HepG2 (cell line): ENCODE data around the gene SMIM38. TPM values are rescaled to one million over a fixed set of nuclear protein-coding genes. Genes with fewer than 3 reads are reported as not detected.
A peak's percentile ranks its signal among the peaks of the same experiment; 100 is the strongest.

Experiments
- ATAC-seq: fragments of 200-7000 bp; cut with Tn5 transposase; 3 replicates; pipeline ENCODE4 v1.9.1; 2020; ENCODE audit warnings: mild to moderate bottlenecking, moderate library complexity
- BruUV-seq: library from RNA; stranded (reverse); fragments of 400-500 nt; replicated peaks from 2 replicates; lab custom pipeline; 2021; lab: Mats Ljungman, UMichigan
- CTCF ChIA-PET: fragments of 300-600 bp; formaldehyde crosslinking; extraction: SDS; loops from one replicate; lab custom pipeline; 2021; ENCODE audit warnings: low total read pairs, inconsistent platforms, low intra/inter-chr PET ratio; lab: Yijun Ruan, JAX
- POLR2A ChIA-PET: fragments of 350-600 bp; sonication (Branson Sonifier 250); formaldehyde crosslinking; loops from one replicate; lab custom pipeline; 2020; ENCODE audit warnings: antibody characterized with exemption, inconsistent platforms; lab: Yijun Ruan, JAX
- DNase-seq: peaks from one replicate; pipeline ENCODE4 v3.0.0-alpha.2; 2015; ENCODE audit warnings: low spot score
- FAIRE-seq: peaks from 3 replicates; lab custom pipeline; 2011; peaks lifted over from hg19 to GRCh38; lab: Jason Lieb, UNC
- H2AFZ ChIP-seq: one replicate; pipeline ENCODE4 v1.6.1; 2011; ENCODE audit warnings: low read length, inconsistent platforms
- H3K27ac ChIP-seq: fragments of 300-600 bp; 3 replicates; pipeline ENCODE4 v1.8.0; 2011; ENCODE audit warnings: mixed run types, mild to moderate bottlenecking, mixed read lengths, low read length, inconsistent platforms; ENCODE audit not compliant: insufficient read depth; ENCODE audit errors: extremely low read length
- H3K27me3 ChIP-seq, 2 experiments: fragments of 200-600 bp in 1 of 2; 2 replicates in 1 of 2; 3 replicates in 1 of 2; pipeline versions ENCODE4 v1.6.0 to v1.8.0; 2011; ENCODE audit warnings: low read length in 2 of 2, mild to moderate bottlenecking in 2 of 2, moderate library complexity in 2 of 2, inconsistent platforms in 1 of 2; ENCODE audit not compliant: insufficient read depth in 2 of 2, control insufficient read depth in 1 of 2
- H3K36me3 ChIP-seq, 2 experiments: fragments of 200-600 bp in 1 of 2; replicated peaks in 1 of 2; 2 replicates in 1 of 2; 3 replicates in 1 of 2; pipeline versions ENCODE4 v1.5.1 to v1.8.0; 2011; ENCODE audit warnings: low read length in 2 of 2, inconsistent platforms in 1 of 2; ENCODE audit not compliant: insufficient read depth in 2 of 2, control insufficient read depth in 1 of 2
- H3K4me1 ChIP-seq: 2 replicates; pipeline ENCODE4 v1.5.1; 2012; ENCODE audit warnings: low read length, inconsistent platforms; ENCODE audit not compliant: insufficient read depth
- H3K4me2 ChIP-seq: 2 replicates; pipeline ENCODE4 v1.6.0; 2011; ENCODE audit warnings: low read depth, low read length, inconsistent platforms
- H3K4me3 ChIP-seq, 3 experiments: fragments of 200-600 bp in 1 of 3; sonication (generic), shearing (Covaris generic) in 1 of 3; replicated peaks in 1 of 3; 2 replicates each; pipeline ENCODE4 v1.5.1; 2011 to 2016; ENCODE audit warnings: low read length in 3 of 3, inconsistent platforms in 2 of 3, low read depth in 2 of 3, mild to moderate bottlenecking in 2 of 3, control low read depth in 1 of 3, mixed read lengths in 1 of 3; ENCODE audit not compliant: insufficient read depth in 1 of 3
- H3K79me2 ChIP-seq: one replicate; pipeline ENCODE4 v1.6.1; 2011; ENCODE audit warnings: low read length, inconsistent platforms; ENCODE audit not compliant: insufficient read depth
- H3K9ac ChIP-seq: 2 replicates; pipeline ENCODE4 v1.6.0; 2011; ENCODE audit warnings: mild to moderate bottlenecking, low read depth, low read length, inconsistent platforms; ENCODE audit not compliant: insufficient read depth
- H3K9me3 ChIP-seq: 2 replicates; pipeline ENCODE4 v1.5.1; 2012; ENCODE audit warnings: mild to moderate bottlenecking, low read length
- H4K20me1 ChIP-seq: 2 replicates; pipeline ENCODE4 v1.6.0; 2011; ENCODE audit warnings: inconsistent platforms, mild to moderate bottlenecking, low read length, moderate library complexity; ENCODE audit not compliant: insufficient read depth
- ARNT ChIP-seq: fragments of 450-650 bp; IDR thresholded peaks from 2 replicates; pipeline ENCODE4 v1.6.1; 2017
- CBX5 ChIP-seq: sonication (generic); formaldehyde crosslinking; IDR thresholded peaks from 2 replicates; pipeline ENCODE4 v1.4.0; 2020; ENCODE audit warnings: missing genetic modification reagents, borderline replicate concordance
- E2F1 ChIP-seq: sonication (generic); formaldehyde crosslinking; IDR thresholded peaks from 2 replicates; pipeline ENCODE4 v1.5.0; 2020; ENCODE audit warnings: missing genetic modification reagents
- HDAC1 ChIP-seq: sonication (generic); formaldehyde crosslinking; IDR thresholded peaks from 2 replicates; pipeline ENCODE4 v1.5.1; 2020; ENCODE audit warnings: mild to moderate bottlenecking, missing genetic modification reagents
- PLRG1 ChIP-seq: fragments of 450-650 bp; conservative IDR thresholded peaks from 2 replicates; pipeline ENCODE4 v1.6.1; 2016
- RBM39 ChIP-seq: fragments of 200-400 bp; formaldehyde crosslinking; IDR thresholded peaks from one replicate; pipeline ENCODE4 v1.6.1; 2018; ENCODE audit warnings: antibody characterized with exemption, mild to moderate bottlenecking, low read depth, low read length; ENCODE audit not compliant: poor library complexity, severe bottlenecking
- SAP130 ChIP-seq: IDR thresholded peaks from 2 replicates; pipeline ENCODE4 v1.6.1; 2016; ENCODE audit warnings: low read depth
- SIN3A ChIP-seq: IDR thresholded peaks from 2 replicates; pipeline ENCODE4 v1.6.1; 2011; ENCODE audit warnings: low read depth, mild to moderate bottlenecking, control low read depth, low read length, borderline replicate concordance
- SRSF9 ChIP-seq: fragments of 200-400 bp; formaldehyde crosslinking; IDR thresholded peaks from 2 replicates; pipeline ENCODE4 v1.6.1; 2018; ENCODE audit warnings: borderline replicate concordance, mild to moderate bottlenecking, low read depth, low read length; ENCODE audit not compliant: insufficient read depth, poor library complexity, severe bottlenecking
- TP53 ChIP-seq: sonication (generic); formaldehyde crosslinking; conservative IDR thresholded peaks from 2 replicates; pipeline ENCODE4 v1.4.0; 2020; ENCODE audit warnings: missing genetic modification reagents
- U2AF1 ChIP-seq: fragments of 200-400 bp; formaldehyde crosslinking; optimal IDR thresholded peaks from 2 replicates; pipeline ENCODE3; 2017; ENCODE audit warnings: mild to moderate bottlenecking, low read depth, low read length
- ZBTB8A ChIP-seq: sonication (generic); formaldehyde crosslinking; IDR thresholded peaks from 2 replicates; pipeline ENCODE4 v1.4.0; 2020; ENCODE audit warnings: mild to moderate bottlenecking, low read depth, missing genetic modification reagents, borderline replicate concordance
- ZNF841 ChIP-seq: sonication (generic); formaldehyde crosslinking; IDR thresholded peaks from 2 replicates; pipeline ENCODE4 v1.8.1; 2023; ENCODE audit warnings: missing genetic modification reagents, borderline replicate concordance
- WGBS: methylation state at CpG from one replicate; pipeline ENCODE4 v1.1.6; 2017; ENCODE audit warnings: low lambda C conversion rate; 5-methylcytosine and 5-hydroxymethylcytosine counted together
- in situ Hi-C: cut with HindIII; loops from 2 replicates; pipeline ENCODE4 v1.10.0; 2017; ENCODE audit warnings: low pct_unique_long_range_greater_than_20kb; ENCODE audit not compliant: extremely low pct_ligation_motif_present
- intact Hi-C: fragments of 100-400 bp; cut with micrococcal nuclease; formaldehyde crosslinking; loops from one replicate; pipeline ENCODE4 v1.10.0; 2022; ENCODE audit not compliant: unreplicated experiment
- polyA plus RNA-seq, 8 experiments: library from polyadenylated mRNA; depleted of rRNA in 3 of 8; stranded (reverse) in 7 of 8; unstranded in 1 of 8; fragments of >200 nt; fragmentation: Illumina TruSeq in 4 of 8; extraction: Trizol in 4 of 8; gene quantifications; 2 replicates each; pipeline versions ENCODE4 v1.2.1 to v1.2.3, GENCODE V29; 2011 to 2016; ENCODE audit warnings: low read depth in 4 of 8, missing spikeins in 1 of 8, mixed read lengths in 1 of 8; ENCODE audit not compliant: insufficient read depth in 1 of 8
- total RNA-seq, 5 experiments: library from RNA; depleted of rRNA; stranded (reverse); fragments of >200 nt; fragmentation: Illumina TruSeq; extraction: Trizol; gene quantifications; 2 replicates each; pipeline ENCODE4 v1.2.3, GENCODE V29; 2016; ENCODE audit warnings: low read depth in 1 of 5
- TF ChIP-seq, protein P1 (sequence below): sonication (generic); formaldehyde crosslinking; conservative IDR thresholded peaks from 2 replicates; pipeline ENCODE4 v1.8.0; 2022; ENCODE audit warnings: mild to moderate bottlenecking, moderate library complexity, missing genetic modification reagents
- TF ChIP-seq, protein P2 (sequence below): sonication (generic); formaldehyde crosslinking; IDR thresholded peaks from 2 replicates; pipeline ENCODE4 v1.8.1; 2023; ENCODE audit warnings: missing genetic modification reagents, inconsistent platforms, borderline replicate concordance

Gene SMIM38
- total and polyA plus RNA-seq, 2 of the 13 experiments (the other 11 are each of a cell fraction or from before 2014, with no cell fraction given) = 0.30 to 0.40 TPM

DNA sequence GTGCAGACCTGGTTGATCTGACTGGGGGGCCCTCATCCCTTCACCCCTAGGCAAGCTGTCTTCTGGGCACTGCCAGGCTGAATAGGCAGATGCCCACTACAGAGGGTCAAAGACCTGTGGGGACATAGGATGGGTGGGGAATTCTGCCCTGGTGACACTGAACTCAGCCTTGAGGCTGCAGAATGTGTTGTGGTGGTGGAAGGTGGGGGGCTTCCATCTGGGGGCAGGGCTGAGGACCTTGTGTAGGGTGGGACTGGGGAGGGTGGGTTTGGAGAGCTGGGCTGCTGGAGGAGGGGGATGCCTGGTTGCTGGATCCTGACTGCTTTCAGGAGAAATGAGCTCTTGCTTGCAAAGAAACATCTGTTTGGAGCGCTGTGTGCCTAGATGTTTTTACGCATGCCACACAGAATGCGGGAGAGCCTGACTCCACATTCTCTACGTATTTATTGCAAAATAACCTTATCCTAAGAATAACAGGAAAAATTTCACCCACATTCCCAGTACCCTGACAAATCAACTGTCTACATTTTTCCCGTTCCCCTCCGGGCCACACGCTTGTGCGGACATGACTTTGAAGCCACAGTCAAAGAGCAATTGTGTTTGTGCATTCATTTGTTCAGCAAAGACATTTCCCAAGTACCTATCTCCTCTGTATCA lies 18.3 kb downstream of the SMIM38 start:
- POLR2A ChIA-PET = no interaction called here
- Histone ChIP-seq H3K4me1 (peaks cover 35% of the 10 kb centered on the region), H3K27me3 (peaks cover under 1 to 12% of the 10 kb centered on the region in 2 experiments; a peak in 3 of 5 replicates), H3K9ac (no peak overlapping the region), H3K79me2 (no peaks in the 10 kb centered on the region), H3K27ac (no peak overlapping the region), H2AFZ (no peak overlapping the region)
- 1% methylated on average over 8 of the region's 8 CpGs for WGBS
- no peak for FAIRE-seq
- TF ChIP-seq CBX5 (CRISPR knock-in tag) = no peak
- TF ChIP-seq ARNT = no peak
- TF ChIP-seq SAP130 (CRISPR knock-in tag) = no peak
- TF ChIP-seq SRSF9 = no peak
- no peak for TF ChIP-seq U2AF1
- TF ChIP-seq TP53 = no peak
- TF ChIP-seq ZNF841 (CRISPR knock-in tag) = no peak
- no peak for TF ChIP-seq PLRG1
- no peak for TF ChIP-seq RBM39
- no peak for TF ChIP-seq HDAC1 (CRISPR knock-in tag)
- TF ChIP-seq, all 625 proteins: peak for 0
- intact Hi-C loops = no loop called here
- no peak overlapping the region for H3K4me2 ChIP-seq
- CTCF ChIA-PET = no interaction called here
- H3K4me3 ChIP-seq = no peak overlapping the region
- in situ Hi-C loops = no loop called here
- no TSS peak for BruUV-seq
- ATAC-seq (no peak), DNase-seq (peak; percentile 46)
- no peaks in the 10 kb centered on the region for H3K36me3 ChIP-seq
- no peaks in the 10 kb centered on the region for H3K9me3 ChIP-seq
- H4K20me1 ChIP-seq = no peaks in the 10 kb centered on the region

DNA sequence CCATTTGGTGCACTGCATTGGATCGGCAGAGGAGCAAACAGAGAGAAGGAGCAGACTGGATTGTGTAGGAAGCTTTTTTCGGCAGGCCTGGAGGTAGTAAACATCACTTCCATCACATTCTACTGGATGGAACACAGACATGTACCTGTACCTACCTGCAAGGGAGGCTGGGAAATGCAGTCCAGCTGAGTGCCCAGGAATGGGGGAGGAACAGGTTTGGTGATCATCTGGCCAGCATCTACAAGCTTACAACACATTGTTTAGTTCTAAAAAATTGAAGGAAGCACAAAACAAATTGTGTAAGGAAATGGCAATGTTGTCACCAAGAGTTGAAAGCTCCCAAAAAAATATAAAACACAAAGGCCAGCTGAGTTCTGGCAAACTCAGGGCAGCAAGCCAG lies 19.1 kb downstream of the SMIM38 start:
- Histone ChIP-seq H3K36me3 (no peaks in the 10 kb centered on the region), H3K27me3 (peaks cover 2 to 14% of the 10 kb centered on the region in 2 experiments; a peak in 3 of 5 replicates), H3K4me3 (no peak overlapping the region), H2AFZ (no peak overlapping the region), H3K9ac (no peak overlapping the region), H4K20me1 (no peaks in the 10 kb centered on the region), H3K79me2 (no peaks in the 10 kb centered on the region), H3K27ac (no peak overlapping the region), H3K4me1 (peaks cover 42% of the 10 kb centered on the region), H3K4me2 (peak overlapping the region; percentile 29; the same call in 1 of the 2 replicates), H3K9me3 (no peaks in the 10 kb centered on the region)
- in situ Hi-C loops (no loop called here), intact Hi-C loops (no loop called here)
- no TSS peak for BruUV-seq
- ChIA-PET CTCF (no interaction called here), POLR2A (no interaction called here)
- DNase-seq (no peak), FAIRE-seq (no peak), ATAC-seq (no peak)
- 67% methylated on average over 2 of the region's 2 CpGs for WGBS
- TF ChIP-seq, protein P1, sequence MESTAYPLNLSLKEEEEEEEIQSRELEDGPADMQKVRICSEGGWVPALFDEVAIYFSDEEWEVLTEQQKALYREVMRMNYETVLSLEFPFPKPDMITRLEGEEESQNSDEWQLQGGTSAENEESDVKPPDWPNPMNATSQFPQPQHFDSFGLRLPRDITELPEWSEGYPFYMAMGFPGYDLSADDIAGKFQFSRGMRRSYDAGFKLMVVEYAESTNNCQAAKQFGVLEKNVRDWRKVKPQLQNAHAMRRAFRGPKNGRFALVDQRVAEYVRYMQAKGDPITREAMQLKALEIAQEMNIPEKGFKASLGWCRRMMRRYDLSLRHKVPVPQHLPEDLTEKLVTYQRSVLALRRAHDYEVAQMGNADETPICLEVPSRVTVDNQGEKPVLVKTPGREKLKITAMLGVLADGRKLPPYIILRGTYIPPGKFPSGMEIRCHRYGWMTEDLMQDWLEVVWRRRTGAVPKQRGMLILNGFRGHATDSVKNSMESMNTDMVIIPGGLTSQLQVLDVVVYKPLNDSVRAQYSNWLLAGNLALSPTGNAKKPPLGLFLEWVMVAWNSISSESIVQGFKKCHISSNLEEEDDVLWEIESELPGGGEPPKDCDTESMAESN (CRISPR knock-in tag) = no peak
- no peak for TF ChIP-seq E2F1 (CRISPR knock-in tag)
- no peak for TF ChIP-seq ZBTB8A (CRISPR knock-in tag)
- TF ChIP-seq, protein P2, sequence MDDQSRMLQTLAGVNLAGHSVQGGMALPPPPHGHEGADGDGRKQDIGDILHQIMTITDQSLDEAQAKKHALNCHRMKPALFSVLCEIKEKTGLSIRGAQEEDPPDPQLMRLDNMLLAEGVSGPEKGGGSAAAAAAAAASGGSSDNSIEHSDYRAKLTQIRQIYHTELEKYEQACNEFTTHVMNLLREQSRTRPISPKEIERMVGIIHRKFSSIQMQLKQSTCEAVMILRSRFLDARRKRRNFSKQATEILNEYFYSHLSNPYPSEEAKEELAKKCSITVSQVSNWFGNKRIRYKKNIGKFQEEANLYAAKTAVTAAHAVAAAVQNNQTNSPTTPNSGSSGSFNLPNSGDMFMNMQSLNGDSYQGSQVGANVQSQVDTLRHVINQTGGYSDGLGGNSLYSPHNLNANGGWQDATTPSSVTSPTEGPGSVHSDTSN (CRISPR knock-in tag) = no peak
- TF ChIP-seq SIN3A = no peak
